ENCODE results near the gene ZNF205. TPM values are rescaled to one million over a fixed set of nuclear protein-coding genes. Genes with fewer than 3 reads are reported as not detected.
A peak's percentile ranks its signal among the peaks of the same experiment; 100 is the strongest.

ZNF205 gene
- total RNA-seq, 1 donor from 2014 or later, result 5.4 TPM

DNA sequence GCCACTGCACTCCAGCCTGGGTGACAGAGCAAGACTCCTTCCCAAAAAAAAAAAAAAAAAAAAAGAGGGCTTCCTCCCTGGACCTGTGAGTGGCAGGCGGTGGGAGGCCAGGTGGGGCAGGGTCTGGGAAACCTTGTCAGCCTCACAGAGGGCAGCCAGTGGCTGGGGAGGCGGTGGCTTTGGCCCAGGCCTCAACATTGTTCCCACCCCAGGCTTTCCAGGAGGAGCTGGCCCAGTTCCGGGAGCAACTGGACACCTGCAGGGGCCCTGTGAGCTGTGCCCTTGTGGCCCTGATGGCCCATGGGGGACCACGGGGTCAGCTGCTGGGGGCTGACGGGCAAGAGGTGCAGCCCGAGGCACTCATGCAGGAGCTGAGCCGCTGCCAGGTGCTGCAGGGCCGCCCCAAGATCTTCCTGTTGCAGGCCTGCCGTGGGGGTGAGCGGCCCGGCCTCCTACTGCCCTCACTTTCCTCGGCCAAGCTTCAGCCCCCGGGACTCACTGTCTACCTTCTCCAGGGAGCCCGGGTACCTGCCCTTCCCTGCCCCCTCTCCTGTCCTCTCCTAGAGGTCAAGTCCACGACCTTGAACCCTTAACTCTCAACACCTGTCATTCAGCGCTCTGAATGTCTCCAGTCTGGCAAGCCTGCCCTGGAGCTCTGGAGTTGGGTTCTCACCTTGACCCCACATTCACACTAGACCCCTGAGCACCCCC lies 34.8 kb downstream of the ZNF205 start:
- peaks cover 5% of the 10 kb centered on the region for H4K20me1 ChIP-seq (ENCODE audit: low read depth)
- Mint-ChIP-seq H3K36me3 (peaks cover 5% of the 10 kb centered on the region), H3K4me3 (no peak overlapping the region), H3K27ac (no peak overlapping the region), H3K9me3 (peaks cover 6% of the 10 kb centered on the region), H3K4me1 (peaks cover 19% of the 10 kb centered on the region), H3K27me3 (ENCODE audit: insufficient read depth, low read depth) (peaks cover 27% of the 10 kb centered on the region)
- H3K4me3 ChIP-seq, result no peak overlapping the region
- H3K79me2 ChIP-seq (ENCODE audit: low read depth), result no peaks in the 10 kb centered on the region
- no peak overlapping the region for H2AFZ ChIP-seq (replicated peaks)
- no peaks in the 10 kb centered on the region for H3K36me3 ChIP-seq
- TF ChIP-seq, protein P1, sequence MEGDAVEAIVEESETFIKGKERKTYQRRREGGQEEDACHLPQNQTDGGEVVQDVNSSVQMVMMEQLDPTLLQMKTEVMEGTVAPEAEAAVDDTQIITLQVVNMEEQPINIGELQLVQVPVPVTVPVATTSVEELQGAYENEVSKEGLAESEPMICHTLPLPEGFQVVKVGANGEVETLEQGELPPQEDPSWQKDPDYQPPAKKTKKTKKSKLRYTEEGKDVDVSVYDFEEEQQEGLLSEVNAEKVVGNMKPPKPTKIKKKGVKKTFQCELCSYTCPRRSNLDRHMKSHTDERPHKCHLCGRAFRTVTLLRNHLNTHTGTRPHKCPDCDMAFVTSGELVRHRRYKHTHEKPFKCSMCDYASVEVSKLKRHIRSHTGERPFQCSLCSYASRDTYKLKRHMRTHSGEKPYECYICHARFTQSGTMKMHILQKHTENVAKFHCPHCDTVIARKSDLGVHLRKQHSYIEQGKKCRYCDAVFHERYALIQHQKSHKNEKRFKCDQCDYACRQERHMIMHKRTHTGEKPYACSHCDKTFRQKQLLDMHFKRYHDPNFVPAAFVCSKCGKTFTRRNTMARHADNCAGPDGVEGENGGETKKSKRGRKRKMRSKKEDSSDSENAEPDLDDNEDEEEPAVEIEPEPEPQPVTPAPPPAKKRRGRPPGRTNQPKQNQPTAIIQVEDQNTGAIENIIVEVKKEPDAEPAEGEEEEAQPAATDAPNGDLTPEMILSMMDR (IDR thresholded peaks at IDR 0.05), result no peak
- no peak for TF ChIP-seq EZH2phosphoT487 (IDR thresholded peaks at IDR 0.05)
- no peak for TF ChIP-seq EZH2 (IDR thresholded peaks at IDR 0.05)
- H3F3A ChIP-seq (ENCODE audit: low read depth), result peaks cover 29% of the 10 kb centered on the region
- H3K4me1 ChIP-seq, result no peaks in the 10 kb centered on the region
- H3K9me3 ChIP-seq (ENCODE audit: low read depth), result no peaks in the 10 kb centered on the region
- peaks cover 25% of the 10 kb centered on the region for H3K27me3 ChIP-seq
- no peak overlapping the region for H3K4me2 ChIP-seq
- DNase-seq (ENCODE audit: low spot score), result no peak
- H3K9ac ChIP-seq, result no peak overlapping the region
- H3K27ac ChIP-seq, result no peak overlapping the region

GRCh38 chr16:3147757-3148104 lies 35.3 kb downstream of the ZNF205 start:
- no peak overlapping the region for H2AFZ ChIP-seq (replicated peaks)
- H3K27ac ChIP-seq, result no peak overlapping the region
- TF ChIP-seq EZH2 (IDR thresholded peaks at IDR 0.05) (no peak), EZH2phosphoT487 (IDR thresholded peaks at IDR 0.05) (no peak)
- TF ChIP-seq, protein P1 (IDR thresholded peaks at IDR 0.05), result no peak
- no peak overlapping the region for H3K9ac ChIP-seq
- Mint-ChIP-seq H3K4me1 (peaks cover 24% of the 10 kb centered on the region), H3K4me3 (no peak overlapping the region), H3K9me3 (peaks cover 11% of the 10 kb centered on the region), H3K27ac (no peak overlapping the region), H3K27me3 (ENCODE audit: insufficient read depth, low read depth) (peaks cover 31% of the 10 kb centered on the region), H3K36me3 (peaks cover 2% of the 10 kb centered on the region)
- peaks cover 9% of the 10 kb centered on the region for H4K20me1 ChIP-seq (ENCODE audit: low read depth)
- H3K36me3 ChIP-seq, result no peaks in the 10 kb centered on the region
- no peak for DNase-seq (ENCODE audit: low spot score)
- peaks cover 34% of the 10 kb centered on the region for H3F3A ChIP-seq (ENCODE audit: low read depth)
- no peaks in the 10 kb centered on the region for H3K9me3 ChIP-seq (ENCODE audit: low read depth)
- H3K79me2 ChIP-seq (ENCODE audit: low read depth), result no peaks in the 10 kb centered on the region
- H3K4me2 ChIP-seq, result no peak overlapping the region
- no peak overlapping the region for H3K4me3 ChIP-seq
- no peaks in the 10 kb centered on the region for H3K4me1 ChIP-seq
- H3K27me3 ChIP-seq, result peaks cover 25% of the 10 kb centered on the region

DNA sequence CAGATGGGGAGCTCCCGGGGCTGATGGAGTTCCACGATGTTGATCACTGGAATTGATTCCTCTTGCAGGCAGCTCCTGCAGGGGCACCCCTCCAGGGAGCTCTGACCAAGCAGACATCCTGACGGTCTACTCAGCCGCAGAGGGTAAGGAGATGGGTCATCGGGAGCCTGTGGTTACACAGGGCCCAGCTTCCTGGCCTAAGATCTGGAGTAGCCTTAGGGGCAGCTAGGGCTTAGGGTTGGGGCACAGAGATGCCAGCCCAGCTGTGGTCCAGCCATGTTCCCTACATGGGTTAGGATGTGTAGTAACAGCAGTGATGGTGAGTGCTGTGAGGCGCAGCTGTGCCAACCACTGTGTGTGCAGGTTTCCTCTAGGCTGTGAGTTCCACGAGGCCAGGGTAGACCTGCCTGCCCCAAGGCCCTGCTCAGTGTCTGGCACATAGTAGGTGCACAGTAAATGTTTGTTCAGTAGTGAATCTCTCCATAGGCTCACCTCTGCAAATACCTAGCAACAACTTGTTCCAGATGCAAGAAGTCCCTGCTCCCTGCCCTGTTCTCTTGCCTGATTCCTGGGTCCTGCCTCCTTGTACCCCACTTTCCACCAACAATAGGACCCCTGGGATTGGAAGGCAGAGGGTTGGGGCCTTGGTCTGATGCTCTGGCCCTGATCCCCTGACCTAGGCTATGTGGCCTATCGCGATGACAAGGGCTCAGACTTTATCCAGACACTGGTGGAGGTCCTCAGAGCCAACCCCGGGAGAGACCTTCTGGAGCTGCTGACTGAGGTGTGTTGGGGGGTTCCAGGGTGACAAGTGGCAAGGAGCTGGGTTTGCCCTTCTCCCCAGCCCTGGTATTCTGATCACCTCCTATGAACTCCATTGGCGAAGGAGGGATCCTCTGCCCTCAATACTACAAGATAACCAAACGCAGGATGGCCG lies 36.1 kb downstream of the ZNF205 start:
- Mint-ChIP-seq H3K4me3 (peak overlapping the region; percentile 91), H3K4me1 (peaks cover 26% of the 10 kb centered on the region), H3K27ac (peak overlapping the region; percentile 29), H3K27me3 (ENCODE audit: insufficient read depth, low read depth) (peaks cover 31% of the 10 kb centered on the region), H3K36me3 (peaks cover 3% of the 10 kb centered on the region), H3K9me3 (peaks cover 13% of the 10 kb centered on the region)
- TF ChIP-seq, protein P1 (IDR thresholded peaks at IDR 0.05), result no peak
- Histone ChIP-seq H3K27me3 (peaks cover 31% of the 10 kb centered on the region), H3K27ac (no peak overlapping the region), H3K4me3 (no peak overlapping the region), H3K36me3 (no peaks in the 10 kb centered on the region), H3K4me1 (no peaks in the 10 kb centered on the region), H2AFZ (replicated peaks) (no peak overlapping the region), H3K4me2 (no peak overlapping the region), H4K20me1 (ENCODE audit: low read depth) (peaks cover 9% of the 10 kb centered on the region), H3F3A (ENCODE audit: low read depth) (peaks cover 41% of the 10 kb centered on the region), H3K9ac (no peak overlapping the region), H3K9me3 (ENCODE audit: low read depth) (no peaks in the 10 kb centered on the region), H3K79me2 (ENCODE audit: low read depth) (no peaks in the 10 kb centered on the region)
- DNase-seq (ENCODE audit: low spot score), result no peak
